Measurements from ENCODE around the gene DDT.

- TF ChIP-seq CTCF (IDR thresholded peaks at IDR 0.05; ENCODE audit: low read depth, low read length, missing input control) (no peak), SP1 (IDR thresholded peaks at IDR 0.05) (no peak), RXRA (IDR thresholded peaks at IDR 0.05) (no peak), TAF1 (conservative IDR thresholded peaks at IDR 0.05) (no peak), ATF3 (IDR thresholded peaks at IDR 0.05) (no peak), GABPA (IDR thresholded peaks at IDR 0.05 in 1 of 2, conservative IDR thresholded peaks at IDR 0.05 in 1 of 2) (no peak), EGR1 (IDR thresholded peaks at IDR 0.05; ENCODE audit: low read depth in 2 of 2) (no peak), REST (IDR thresholded peaks at IDR 0.05) (no peak), RAD21 (IDR thresholded peaks at IDR 0.05) (no peak), YY1 (IDR thresholded peaks at IDR 0.05) (no peak), FOXA1 (IDR thresholded peaks at IDR 0.05) (no peak)
- TF ChIP-seq, protein P1, sequence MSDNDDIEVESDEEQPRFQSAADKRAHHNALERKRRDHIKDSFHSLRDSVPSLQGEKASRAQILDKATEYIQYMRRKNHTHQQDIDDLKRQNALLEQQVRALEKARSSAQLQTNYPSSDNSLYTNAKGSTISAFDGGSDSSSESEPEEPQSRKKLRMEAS (IDR thresholded peaks at IDR 0.05), result no peak
Observed at GRCh38 chr22:24006914-24007214, 32.6 kb upstream of the DDT start.

All from liver (tissue), 3 donors.